Lower lobe of right lung (tissue), 2 donors: Measurements from ENCODE around the gene FAM181A. TPM values are rescaled to one million over a fixed set of nuclear protein-coding genes. Genes with fewer than 3 reads are reported as not detected.

Source experiments
- ATAC-seq, 2 donors: fragments of 200-7000 bp; cut with Tn5 transposase; one replicate each; pipeline ENCODE4 v1.9.1; 2020 to 2022; ENCODE audit warnings: mild to moderate bottlenecking in 2 of 2, moderate library complexity in 2 of 2
- DNase-seq: peaks from one replicate; pipeline ENCODE4 v3.0.0-alpha.2; 2020
- H3K27ac ChIP-seq: fragments of 200-600 bp; one replicate; pipeline ENCODE4 v1.8.0; 2022
- H3K27me3 ChIP-seq: fragments of 200-600 bp; one replicate; pipeline ENCODE4 v1.8.0; 2022; ENCODE audit warnings: low read depth
- H3K36me3 ChIP-seq: fragments of 200-600 bp; one replicate; pipeline ENCODE4 v1.8.0; 2022; ENCODE audit warnings: mild to moderate bottlenecking
- H3K4me1 ChIP-seq: fragments of 200-600 bp; one replicate; pipeline ENCODE4 v1.8.0; 2022
- H3K4me3 ChIP-seq: fragments of 200-600 bp; one replicate; pipeline ENCODE4 v1.8.0; 2022; ENCODE audit warnings: mild to moderate bottlenecking
- H3K9me3 ChIP-seq: fragments of 200-600 bp; one replicate; pipeline ENCODE4 v1.8.0; 2022
- CTCF ChIP-seq: fragments of 200-600 bp; IDR thresholded peaks from one replicate; pipeline ENCODE4 v1.8.0; 2022; ENCODE audit warnings: antibody characterized with exemption, mild to moderate bottlenecking
- intact Hi-C: fragments of 100-400 bp; cut with DNase I; formaldehyde crosslinking; loops from one replicate; pipeline ENCODE4 v1.11.0; 2022
- microRNA-seq: library from miRNA; unstranded; fragments of <30 nt; microRNA quantifications from one replicate; pipeline ENCODE4 v1.2.0, GENCODE V29; 2020; ENCODE audit warnings: borderline number of aligned reads
- total RNA-seq: library from RNA; stranded (reverse); fragmentation: NEBNext Ultra II Directional; extraction: Animal tissue kit (Norgen Biotek cat#: 25700); gene quantifications from one replicate; pipeline ENCODE4 v1.2.1, GENCODE V29; 2021
- donor health status: DM: no; HTN: yes; CAD: no; lungs with severe emphysema.

Gene FAM181A
- total RNA-seq, 1 donor from 2014 or later: 6.4 TPM

GRCh38 chr14:93977171-93977570 lies 50.0 kb downstream of the FAM181A start:
- TF ChIP-seq CTCF: no peak
- H3K4me1 ChIP-seq: no peaks in the 10 kb centered on the region
- no peak overlapping the region for H3K27ac ChIP-seq
- no peak for ATAC-seq
- DNase-seq: no peak
- no peaks in the 10 kb centered on the region for H3K9me3 ChIP-seq
- H3K27me3 ChIP-seq: no peaks in the 10 kb centered on the region
- H3K36me3 ChIP-seq: no peaks in the 10 kb centered on the region
- no peak overlapping the region for H3K4me3 ChIP-seq
- intact Hi-C loops: no loop called here

GRCh38 chr14:93977790-93978581 lies 50.8 kb downstream of the FAM181A start:
- DNase-seq: no peak
- no peak overlapping the region for H3K4me3 ChIP-seq
- intact Hi-C loops: no loop called here
- ATAC-seq: peak; percentile 22 to 25
- H3K27me3 ChIP-seq: no peaks in the 10 kb centered on the region
- TF ChIP-seq CTCF: no peak
- H3K36me3 ChIP-seq: no peaks in the 10 kb centered on the region
- no peaks in the 10 kb centered on the region for H3K9me3 ChIP-seq
- no peaks in the 10 kb centered on the region for H3K4me1 ChIP-seq
- no peak overlapping the region for H3K27ac ChIP-seq

GRCh38 chr14:93978735-93979134 lies 51.6 kb downstream of the FAM181A start:
- Histone ChIP-seq H3K27ac (no peak overlapping the region), H3K27me3 (peaks cover 3% of the 10 kb centered on the region), H3K4me1 (no peaks in the 10 kb centered on the region), H3K4me3 (no peak overlapping the region), H3K9me3 (no peaks in the 10 kb centered on the region), H3K36me3 (no peaks in the 10 kb centered on the region)
- intact Hi-C loops: no loop called here
- TF ChIP-seq CTCF: no peak
- no peak for DNase-seq
- ATAC-seq: no peak

Small RNAs within 50 kb of the gene (microRNA-seq; reads per million reads assigned to microRNA genes)
- not detected for gene MIR4506

Other genes starting within 250 kb of the FAM181A start
- 3.0 TPM for gene PRIMA1, start 138.9 kb upstream of the FAM181A start, total RNA-seq
- gene ASB2, start 49.2 kb downstream of the FAM181A start, total RNA-seq: 2.4 TPM
- gene CCDC197, start 70.0 kb downstream of the FAM181A start, total RNA-seq: not detected
- gene OTUB2, start 99.0 kb downstream of the FAM181A start, total RNA-seq: 1.9 TPM
- 163 TPM for gene DDX24, start 153.9 kb downstream of the FAM181A start, total RNA-seq
- gene IFI27L1, start 154.0 kb downstream of the FAM181A start, total RNA-seq: 10.9 TPM
- gene IFI27, start 183.4 kb downstream of the FAM181A start, total RNA-seq: 340 TPM
- gene IFI27L2, start 202.3 kb downstream of the FAM181A start, total RNA-seq: 49.7 TPM
- gene PPP4R4, start 247.0 kb downstream of the FAM181A start, total RNA-seq: 5.9 TPM